NCI-H2029 (cell line): ENCODE results near the gene JAZF1.

Source experiments
- DNase-seq: peaks from one replicate; lab custom pipeline; 2025; lab: John Stamatoyannopoulos, UW

JAZF1 gene

GRCh38 chr7:27966219-27966780 lies 214.3 kb downstream of the JAZF1 start:
- DNase-seq, result no peak

DNA sequence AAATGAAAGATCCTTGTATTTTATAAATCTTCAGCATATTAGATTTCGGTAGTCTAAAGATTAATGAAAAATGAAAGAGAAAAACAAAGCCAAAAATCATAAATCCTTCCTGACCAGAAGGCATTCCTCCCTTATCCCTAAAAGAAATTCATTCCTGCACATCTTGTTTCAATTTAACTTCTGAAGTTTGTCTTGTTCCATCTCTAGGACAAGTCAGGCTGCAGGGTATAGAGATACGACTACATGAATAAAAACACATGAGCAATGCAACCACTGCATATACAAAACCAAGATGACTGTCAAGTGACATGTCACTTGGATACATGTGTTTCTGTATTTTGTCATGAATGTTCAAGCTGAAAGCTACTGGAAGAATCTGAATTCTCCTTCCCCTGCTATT lies 214.9 kb downstream of the JAZF1 start:
- DNase-seq, result no peak

- no peak for DNase-seq
Observed at GRCh38 chr7:27964820-27965219, 215.8 kb downstream of the JAZF1 start.

DNA sequence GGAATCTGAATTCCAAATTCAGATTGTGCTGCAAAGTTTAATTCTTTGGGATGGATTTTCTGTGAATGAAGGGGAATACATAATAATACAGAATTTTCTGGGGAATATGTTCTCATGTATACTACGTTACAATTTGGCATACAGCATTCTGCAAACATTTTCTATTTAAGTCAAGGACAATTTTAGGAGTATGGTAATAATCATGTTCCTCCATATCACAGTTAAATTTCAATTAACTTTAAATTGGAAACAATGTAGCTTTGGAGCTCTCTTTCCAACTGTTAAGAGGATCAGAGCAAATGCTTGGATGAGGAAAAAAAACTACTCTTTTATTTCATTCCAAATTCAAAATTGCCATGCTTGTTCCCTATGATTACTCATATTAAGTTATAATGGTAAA lies 217.5 kb downstream of the JAZF1 start:
- DNase-seq, result no peak

DNA sequence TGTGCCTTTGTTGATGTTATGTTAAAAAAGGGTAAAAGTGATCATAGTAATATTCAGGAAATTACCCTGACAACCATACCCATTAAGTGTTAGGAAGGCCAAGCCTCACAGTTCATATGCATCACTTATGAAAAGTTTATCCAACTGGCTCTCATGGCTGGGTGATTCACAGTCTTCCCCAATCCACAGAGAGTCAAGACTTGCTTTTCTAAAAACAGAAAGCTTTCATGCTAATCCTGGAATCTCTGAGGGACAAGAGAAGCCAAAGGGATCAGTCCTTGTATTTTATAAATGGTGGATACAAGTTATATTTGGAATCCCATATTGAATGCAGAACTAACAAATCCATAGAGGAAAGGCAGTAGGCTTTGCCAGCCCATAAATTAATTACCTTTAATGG lies 218.3 kb downstream of the JAZF1 start:
- no peak for DNase-seq

DNA sequence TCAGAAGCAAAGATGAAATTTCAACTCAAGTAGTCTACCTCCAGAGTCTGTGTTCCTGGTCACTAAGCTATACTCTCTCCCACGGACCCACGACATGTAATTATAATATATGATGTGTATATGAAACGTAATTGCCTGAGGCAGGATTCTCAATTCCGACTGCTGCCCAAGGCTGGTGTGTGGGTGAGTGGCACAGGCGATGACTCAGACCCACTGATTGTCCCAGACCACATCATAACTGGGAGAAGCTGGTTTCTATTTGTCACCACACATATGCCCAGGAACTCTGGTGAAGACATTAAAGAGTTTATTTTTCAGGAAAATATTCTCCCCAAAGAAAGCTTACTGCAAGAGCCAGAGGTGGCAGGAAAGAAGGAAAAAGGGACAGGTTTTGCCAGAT lies 219.3 kb downstream of the JAZF1 start:
- DNase-seq, result no peak

DNA sequence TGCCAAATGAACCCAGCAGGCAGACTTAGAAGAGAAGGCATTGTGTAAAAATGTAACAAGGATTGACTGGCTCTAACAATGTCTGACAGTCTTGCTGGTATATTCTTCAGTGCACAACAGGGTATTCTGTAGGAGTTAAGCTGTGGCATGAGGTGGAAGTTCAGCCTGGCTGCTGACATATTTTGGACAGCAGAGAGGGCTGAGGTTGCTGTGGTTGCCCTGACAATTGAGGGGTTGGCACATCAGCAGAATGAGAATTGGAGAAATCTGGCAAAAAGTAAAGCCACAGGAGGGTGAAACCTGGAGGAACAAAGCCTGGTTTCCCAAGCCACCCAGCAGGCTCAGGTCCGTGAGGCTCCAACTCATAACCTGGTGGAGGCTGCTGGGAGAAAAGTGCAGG lies 220.2 kb downstream of the JAZF1 start:
- no peak for DNase-seq

GRCh38 chr7:27958933-27959548 lies 221.6 kb downstream of the JAZF1 start:
- DNase-seq, result no peak

GRCh38 chr7:27955596-27955995 lies 225.0 kb downstream of the JAZF1 start:
- no peak for DNase-seq

DNA sequence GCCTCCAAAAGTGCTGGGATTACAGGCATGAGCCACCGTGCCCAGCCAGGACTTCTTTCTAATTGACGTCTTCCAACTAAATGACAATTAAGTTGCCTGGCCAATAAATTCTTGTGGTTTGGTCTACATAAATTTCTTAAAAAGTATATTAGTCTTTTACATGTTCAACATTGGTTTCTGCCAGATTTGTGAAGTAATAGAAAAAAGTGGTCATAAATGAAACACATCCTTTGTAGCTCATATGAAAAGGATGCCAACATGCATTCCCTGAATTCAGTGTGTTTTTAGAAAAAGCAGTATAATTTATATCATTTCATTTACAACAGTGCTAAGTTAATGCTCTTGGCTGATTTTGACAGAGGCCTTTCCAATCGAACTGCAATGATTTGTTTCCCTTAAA lies 225.6 kb downstream of the JAZF1 start:
- no peak for DNase-seq

DNA sequence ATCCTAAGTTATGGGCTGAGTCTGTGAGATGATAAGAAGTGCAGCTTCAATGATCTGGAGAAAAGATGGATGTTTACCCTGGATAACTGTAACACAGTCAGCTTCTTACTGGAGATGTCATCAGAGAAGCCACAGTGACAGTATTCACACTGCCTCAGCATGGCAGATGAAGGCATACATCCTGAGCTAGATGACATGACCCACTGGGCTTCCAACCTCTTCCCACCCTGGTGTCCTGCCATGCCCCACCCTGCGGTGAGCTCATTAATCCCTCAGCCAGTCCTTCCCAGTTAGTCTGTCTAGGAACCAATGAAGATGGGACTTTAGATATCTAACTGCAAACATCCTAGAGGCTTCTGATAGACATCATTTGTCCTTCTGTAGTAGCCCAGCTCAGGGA lies 226.8 kb downstream of the JAZF1 start:
- no peak for DNase-seq

GRCh38 chr7:27953361-27953760 lies 227.2 kb downstream of the JAZF1 start:
- no peak for DNase-seq

- DNase-seq, result no peak
Observed at GRCh38 chr7:27952456-27953285, 227.9 kb downstream of the JAZF1 start.

DNA sequence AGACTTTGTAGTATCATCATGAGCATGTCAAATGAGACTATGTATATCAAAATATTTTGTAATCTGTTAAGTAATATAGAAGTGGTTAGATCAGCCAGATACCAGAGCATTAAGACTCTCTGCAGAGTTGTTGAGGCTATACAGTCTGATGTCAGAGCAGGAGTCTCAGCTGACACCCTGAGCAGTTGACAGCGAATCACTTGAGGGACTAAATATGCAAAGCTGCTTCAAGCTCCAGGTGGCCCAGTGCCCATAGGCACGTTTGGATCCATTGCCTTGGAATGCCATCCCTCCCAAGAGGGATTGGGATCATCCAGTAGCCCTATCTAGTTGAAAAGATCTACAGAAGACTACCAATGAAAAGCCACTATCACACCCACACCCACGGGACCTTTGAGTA lies 230.5 kb downstream of the JAZF1 start:
- no peak for DNase-seq

DNA sequence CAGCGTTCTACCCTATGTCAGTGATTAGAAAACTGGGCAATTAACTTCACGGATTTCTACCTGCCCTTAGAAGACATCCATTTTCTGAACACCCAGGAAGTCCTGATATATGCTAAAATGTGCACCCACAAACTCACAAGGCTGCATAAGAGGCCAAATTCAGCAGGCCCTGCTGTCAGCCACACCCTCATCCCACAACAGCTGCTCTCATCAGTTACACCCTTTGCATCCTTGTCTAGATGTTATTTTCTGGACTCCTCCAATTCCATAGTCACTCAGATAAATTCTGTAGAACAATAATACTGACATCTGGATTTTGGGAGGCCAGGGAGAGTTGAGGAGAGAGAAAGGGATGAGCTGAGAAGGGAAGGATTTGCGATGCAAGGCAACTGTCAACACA lies 231.7 kb downstream of the JAZF1 start:
- no peak for DNase-seq

DNA sequence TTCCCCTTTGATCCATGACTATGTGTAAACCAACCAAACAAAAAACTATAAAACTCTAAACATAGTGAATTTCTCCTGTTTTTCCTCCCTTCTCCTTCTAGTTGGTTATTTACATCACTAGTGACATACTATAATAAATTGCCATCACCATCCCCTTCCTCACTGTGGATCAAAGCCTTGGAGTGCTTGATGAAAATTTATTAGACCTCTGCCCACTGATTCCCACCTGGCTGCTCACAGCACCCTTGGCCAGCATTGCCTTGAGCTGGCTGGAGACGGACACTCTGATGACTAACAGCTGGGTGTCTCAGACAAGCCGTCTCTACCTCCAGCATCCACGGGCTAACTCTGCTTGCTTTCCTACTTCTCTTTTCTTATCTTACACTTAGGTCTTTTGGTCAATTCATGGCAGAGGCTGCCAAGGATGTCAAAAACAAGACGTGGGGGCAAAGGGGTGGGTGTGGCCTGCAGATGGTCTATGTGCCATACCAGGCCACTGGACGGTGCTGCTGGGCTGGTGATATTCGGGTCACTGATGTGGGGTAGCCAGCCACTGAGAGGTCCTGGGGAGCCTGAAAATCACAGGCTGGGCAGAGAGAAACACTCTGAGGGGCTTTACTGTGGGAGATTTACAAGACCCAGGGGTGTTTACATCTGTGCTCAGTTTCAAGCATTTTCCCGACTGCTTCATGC lies 232.9 kb downstream of the JAZF1 start:
- no peak for DNase-seq

GRCh38 chr7:27946351-27946750 lies 234.2 kb downstream of the JAZF1 start:
- no peak for DNase-seq

DNA sequence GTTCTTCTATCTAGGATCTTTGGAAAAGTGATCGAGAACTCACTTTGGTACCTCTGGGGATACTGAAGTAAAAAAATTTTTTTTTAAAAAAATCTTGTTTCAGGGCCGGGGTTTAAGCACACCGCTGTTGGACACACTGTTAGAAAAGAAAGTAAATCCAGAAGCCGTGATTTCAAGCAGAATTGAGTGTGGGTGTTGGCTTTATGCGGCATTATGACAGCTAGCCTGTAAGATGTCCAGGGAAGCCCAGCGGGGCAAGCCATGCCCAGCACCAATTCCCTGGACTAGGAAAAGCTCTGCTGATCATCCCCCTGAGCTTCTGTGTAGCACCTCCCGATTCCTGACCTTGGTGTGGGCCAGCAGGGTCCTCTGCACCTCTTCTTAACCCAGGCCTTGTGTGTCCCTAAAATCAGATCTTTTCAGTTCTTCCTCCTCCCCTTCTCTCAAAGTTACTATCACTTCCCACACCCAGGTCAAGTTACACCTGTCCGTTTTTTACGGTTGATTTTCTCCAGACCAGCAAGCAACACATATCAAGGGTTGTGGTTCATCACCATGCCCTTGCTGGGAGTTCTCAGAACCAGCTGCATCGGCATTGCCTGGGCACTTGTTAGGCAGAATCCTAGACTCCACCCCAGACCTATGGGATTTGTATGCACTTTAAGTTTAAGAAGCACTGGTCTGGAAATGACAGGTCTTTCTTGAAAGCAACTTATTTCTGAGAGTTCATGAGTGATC lies 235.4 kb downstream of the JAZF1 start:
- no peak for DNase-seq

GRCh38 chr7:27944643-27945042 lies 236.0 kb downstream of the JAZF1 start:
- no peak for DNase-seq

- DNase-seq, result no peak
Observed at GRCh38 chr7:27943241-27943640, 237.4 kb downstream of the JAZF1 start.

DNA sequence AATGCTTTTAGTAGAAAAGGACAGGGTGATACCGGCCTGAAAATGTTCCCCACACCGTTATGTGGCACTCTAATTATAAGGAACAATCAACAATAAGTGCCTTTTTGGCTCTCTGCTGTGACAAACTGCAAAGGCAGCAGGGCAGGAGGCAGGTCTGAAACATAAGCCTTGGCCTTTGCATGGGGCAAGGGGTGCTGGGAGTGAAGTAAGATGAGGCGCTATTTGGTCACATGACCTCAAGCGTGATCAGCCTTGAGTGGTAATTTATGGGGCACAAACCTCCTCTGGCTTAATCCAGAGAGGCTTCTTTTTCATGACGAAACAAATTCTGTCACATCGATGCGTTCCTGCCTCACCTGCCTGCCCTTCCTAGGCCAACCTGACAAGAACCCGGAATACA lies 237.9 kb downstream of the JAZF1 start:
- DNase-seq, result no peak

DNA sequence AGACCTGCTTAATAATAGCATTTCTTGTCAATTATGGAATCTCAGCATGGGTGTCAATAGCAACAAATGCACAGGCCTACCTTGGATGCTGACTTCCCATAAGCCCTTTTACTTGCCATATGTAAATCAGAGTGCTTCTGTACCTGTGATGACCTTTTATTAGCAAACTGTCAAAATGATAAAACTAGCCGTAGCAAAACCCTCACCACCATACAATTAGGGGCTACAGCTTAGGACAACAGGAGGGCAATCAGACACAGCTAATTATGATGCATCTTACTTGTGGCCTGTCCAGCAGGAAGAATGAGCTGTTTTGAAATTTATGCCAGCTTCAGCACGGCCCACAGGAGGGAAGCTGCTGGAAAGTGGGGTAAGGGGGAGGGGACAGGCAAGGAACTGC lies 239.1 kb downstream of the JAZF1 start:
- DNase-seq, result no peak
